GM12801 (cell line): ENCODE measurements around the gene TRAPPC2B.

Experiments used
- CTCF ChIP-seq: IDR thresholded peaks from one replicate; pipeline ENCODE4 v1.5.1; 2011; ENCODE audit warnings: control low read depth; ENCODE audit not compliant: insufficient read length; ENCODE audit errors: extremely low read depth

The TRAPPC2B gene

GRCh38 chr19:57324992-57325391 is 38.4 kb upstream of the TRAPPC2B start:
- TF ChIP-seq CTCF, result no peak

- no peak for TF ChIP-seq CTCF
Observed at GRCh38 chr19:57327993-57328392, 35.4 kb upstream of the TRAPPC2B start.

GRCh38 chr19:57334191-57334590 is 29.2 kb upstream of the TRAPPC2B start:
- TF ChIP-seq CTCF, result no peak

- TF ChIP-seq CTCF, result no peak
Observed at GRCh38 chr19:57338877-57339276, 24.5 kb upstream of the TRAPPC2B start.

GRCh38 chr19:57342582-57342981 is 20.8 kb upstream of the TRAPPC2B start:
- TF ChIP-seq CTCF, result no peak

- no peak for TF ChIP-seq CTCF
Observed at GRCh38 chr19:57348136-57348535, 15.2 kb upstream of the TRAPPC2B start.

GRCh38 chr19:57350877-57351805 is 12.2 kb upstream of the TRAPPC2B start, which contains the start of gene ZNF304:
ZNF304 (plus strand) TSS chr19:57351271; CDS start chr19:57351665, 394 bp downstream.
- no peak for TF ChIP-seq CTCF
